ENCODE measurements around the gene SLC6A12. TPM values are rescaled to one million over a fixed set of nuclear protein-coding genes. Genes with fewer than 3 reads are reported as not detected.

The SLC6A12 gene
- total RNA-seq, 1 experiment from 2014 or later = not detected

Other genes starting within 250 kb of the SLC6A12 start
- gene IQSEC3, start 147.4 kb downstream of the SLC6A12 start, total RNA-seq (2014; rRNA removed) = not detected in 2 replicates
- gene SLC6A13, start 48.7 kb upstream of the SLC6A12 start, total RNA-seq (2014; rRNA removed) = 0.11 TPM in 1 of 2 replicates, not detected in the other
- gene KDM5A, start 175.2 kb upstream of the SLC6A12 start, total RNA-seq (2014; rRNA removed) = 32.4 and 40.2 TPM in 2 replicates
- gene CCDC77, start 187.5 kb upstream of the SLC6A12 start, total RNA-seq (2014; rRNA removed) = 25.2 and 31.8 TPM in 2 replicates
- gene B4GALNT3, start 245.8 kb upstream of the SLC6A12 start, total RNA-seq (2014; rRNA removed) = 0.06 and 0.19 TPM in 2 replicates